IMR-90 (cell line): ENCODE results near the gene ITIH2. TPM values are rescaled to one million over a fixed set of nuclear protein-coding genes. Genes with fewer than 3 reads are reported as not detected.

Experiments
- ATAC-seq: fragments of 200-7000 bp; cut with Tn5 transposase; 2 replicates; pipeline ENCODE4 v1.9.1; 2020; ENCODE audit warnings: low read depth, mild to moderate bottlenecking, moderate library complexity
- BruUV-seq: library from RNA; stranded (reverse); fragments of 400-500 nt; replicated peaks from 2 replicates; lab custom pipeline; 2021; lab: Mats Ljungman, UMichigan
- CTCF ChIA-PET: fragments of 300-600 bp; formaldehyde crosslinking; extraction: SDS; loops from one replicate; lab custom pipeline; 2021; ENCODE audit warnings: antibody characterized with exemption; lab: Yijun Ruan, JAX
- POLR2A ChIA-PET: fragments of 300-600 bp; sonication (Branson Sonifier 250); formaldehyde crosslinking; loops from one replicate; lab custom pipeline; 2022; ENCODE audit warnings: antibody characterized with exemption; ENCODE audit not compliant: unreplicated experiment; lab: Charles Lee
- DNase-seq: peaks from one replicate; pipeline ENCODE4 v3.0.0; 2013
- H2AFZ ChIP-seq: replicated peaks from 2 replicates; pipeline ENCODE3; 2013; ENCODE audit warnings: low read length, mild to moderate bottlenecking; ENCODE audit not compliant: poor library complexity
- H2AK5ac ChIP-seq: 2 replicates; pipeline ENCODE4 v1.6.1; 2013; ENCODE audit warnings: low read depth, low read length, inconsistent platforms
- H2AK9ac ChIP-seq: replicated peaks from 2 replicates; pipeline ENCODE3; 2013; ENCODE audit warnings: mild to moderate bottlenecking, low read depth, low read length, moderate library complexity; ENCODE audit not compliant: poor library complexity
- H2BK120ac ChIP-seq: 2 replicates; pipeline ENCODE4 v1.6.1; 2013; ENCODE audit warnings: low read depth, low read length, inconsistent platforms
- H2BK15ac ChIP-seq: 3 replicates; pipeline ENCODE4 v1.6.1; 2013; ENCODE audit warnings: low read depth, low read length, inconsistent platforms
- H2BK20ac ChIP-seq: 2 replicates; pipeline ENCODE4 v1.6.1; 2013; ENCODE audit warnings: low read depth, mild to moderate bottlenecking, inconsistent platforms, low read length, moderate library complexity
- H2BK5ac ChIP-seq: 2 replicates; pipeline ENCODE4 v1.6.1; 2013; ENCODE audit warnings: mild to moderate bottlenecking, low read depth, low read length, inconsistent platforms; ENCODE audit not compliant: poor library complexity, severe bottlenecking
- H3K14ac ChIP-seq: replicated peaks from 2 replicates; pipeline ENCODE4 v1.6.1; 2013; ENCODE audit warnings: low read depth, low read length, inconsistent platforms
- H3K18ac ChIP-seq: 2 replicates; pipeline ENCODE4 v1.6.1; 2013; ENCODE audit warnings: low read depth, low read length, control low read depth
- H3K23ac ChIP-seq: 2 replicates; pipeline ENCODE4 v1.6.1; 2013; ENCODE audit warnings: low read depth, low read length, inconsistent platforms
- H3K27ac ChIP-seq: 2 replicates; pipeline ENCODE4 v1.5.1; 2013; ENCODE audit warnings: mild to moderate bottlenecking, control low read depth, low read length; ENCODE audit not compliant: insufficient read depth
- H3K27me3 ChIP-seq: 2 replicates; pipeline ENCODE4 v1.6.1; 2013; ENCODE audit warnings: low read length; ENCODE audit not compliant: control insufficient read depth, insufficient read depth
- H3K36me3 ChIP-seq: 2 replicates; pipeline ENCODE4 v1.6.1; 2013; ENCODE audit warnings: low read length, mixed read lengths; ENCODE audit not compliant: control insufficient read depth, insufficient read depth
- H3K4ac ChIP-seq: 2 replicates; pipeline ENCODE4 v1.6.1; 2013; ENCODE audit warnings: low read depth, low read length, inconsistent platforms
- H3K4me1 ChIP-seq: 2 replicates; pipeline ENCODE4 v1.6.1; 2013; ENCODE audit warnings: low read length, mixed read lengths; ENCODE audit not compliant: control insufficient read depth, insufficient read depth
- H3K4me2 ChIP-seq: 2 replicates; pipeline ENCODE4 v1.6.1; 2013; ENCODE audit warnings: low read depth, mild to moderate bottlenecking, control low read depth, low read length, moderate library complexity
- H3K4me3 ChIP-seq: 2 replicates; pipeline ENCODE4 v1.5.1; 2013; ENCODE audit warnings: low read depth, mild to moderate bottlenecking, control low read depth, low read length, moderate library complexity; ENCODE audit not compliant: insufficient read depth
- H3K56ac ChIP-seq: 2 replicates; pipeline ENCODE4 v1.6.1; 2013; ENCODE audit warnings: low read length, inconsistent platforms; ENCODE audit not compliant: insufficient read depth; ENCODE audit errors: extremely low read depth
- H3K79me1 ChIP-seq, 2 experiments: 2 replicates each; pipeline ENCODE4 v1.6.1; 2013; ENCODE audit warnings: low read length in 2 of 2, inconsistent platforms in 1 of 2, low read depth in 1 of 2
- H3K9ac ChIP-seq: 2 replicates; pipeline ENCODE4 v1.6.1; 2013; ENCODE audit warnings: low read depth, low read length, control low read depth
- H3K9me1 ChIP-seq: 2 replicates; pipeline ENCODE4 v1.6.1; 2013; ENCODE audit warnings: low read length, inconsistent platforms; ENCODE audit not compliant: insufficient read depth
- H3K9me3 ChIP-seq: 2 replicates; pipeline ENCODE4 v1.6.1; 2013; ENCODE audit warnings: low read length; ENCODE audit not compliant: control insufficient read depth, insufficient read depth
- H4K20me1 ChIP-seq: 2 replicates; pipeline ENCODE4 v1.6.1; 2013; ENCODE audit warnings: low read length, inconsistent platforms; ENCODE audit not compliant: insufficient read depth
- H4K5ac ChIP-seq: 2 replicates; pipeline ENCODE4 v1.6.1; 2013; ENCODE audit warnings: mild to moderate bottlenecking, low read depth, low read length, control low read depth
- H4K8ac ChIP-seq, 2 experiments: 2 replicates each; pipeline ENCODE4 v1.6.1; 2013; ENCODE audit warnings: low read depth in 2 of 2, low read length in 2 of 2, control low read depth in 1 of 2, inconsistent platforms in 1 of 2
- H4K91ac ChIP-seq: 2 replicates; pipeline ENCODE4 v1.6.1; 2013; ENCODE audit warnings: low read depth, low read length, inconsistent platforms; ENCODE audit not compliant: insufficient read depth
- BHLHE40 ChIP-seq: fragments of 150-350 bp; IDR thresholded peaks from 2 replicates; pipeline ENCODE4 v1.6.1; 2016; ENCODE audit warnings: mild to moderate bottlenecking, low read depth, low read length
- CEBPB ChIP-seq: IDR thresholded peaks from 2 replicates; pipeline ENCODE4 v1.6.1; 2012; ENCODE audit warnings: low read depth, low read length, improper control_type of control experiment
- CHD1 ChIP-seq: IDR thresholded peaks from 2 replicates; pipeline ENCODE4 v1.6.1; 2012; ENCODE audit warnings: low read depth, low read length, improper control_type of control experiment
- FOS ChIP-seq: fragments of 150-350 bp; IDR thresholded peaks from 2 replicates; pipeline ENCODE4 v1.6.1; 2016; ENCODE audit warnings: low read depth, low read length
- MAFK ChIP-seq: IDR thresholded peaks from 2 replicates; pipeline ENCODE4 v1.6.1; 2012; ENCODE audit warnings: low read depth, low read length, improper control_type of control experiment
- MAZ ChIP-seq: IDR thresholded peaks from 2 replicates; pipeline ENCODE4 v1.6.1; 2012; ENCODE audit warnings: low read depth, mild to moderate bottlenecking, low read length, improper control_type of control experiment, moderate library complexity, borderline replicate concordance
- MXI1 ChIP-seq: IDR thresholded peaks from 2 replicates; pipeline ENCODE4 v1.6.1; 2012; ENCODE audit warnings: low read depth, mild to moderate bottlenecking, low read length, moderate library complexity, borderline replicate concordance
- NFE2L2 ChIP-seq: fragments of 150-350 bp; IDR thresholded peaks from 2 replicates; pipeline ENCODE4 v1.6.1; 2016; ENCODE audit warnings: low read depth, mild to moderate bottlenecking, low read length
- POLR2A ChIP-seq: IDR thresholded peaks from 2 replicates; pipeline ENCODE4 v1.6.1; 2012; ENCODE audit warnings: mild to moderate bottlenecking, low read depth, low read length
- RAD21 ChIP-seq: IDR thresholded peaks from 2 replicates; pipeline ENCODE4 v1.6.1; 2012; ENCODE audit warnings: low read length, improper control_type of control experiment
- RCOR1 ChIP-seq: IDR thresholded peaks from 2 replicates; pipeline ENCODE4 v1.6.1; 2012; ENCODE audit warnings: mild to moderate bottlenecking, low read length, improper control_type of control experiment; ENCODE audit not compliant: insufficient replicate concordance
- RFX5 ChIP-seq: IDR thresholded peaks from 2 replicates; pipeline ENCODE4 v1.8.0; 2012; ENCODE audit warnings: low read depth, mild to moderate bottlenecking, low read length, moderate library complexity
- SMC3 ChIP-seq: fragments of 150-350 bp; IDR thresholded peaks from 2 replicates; pipeline ENCODE4 v1.6.1; 2016; ENCODE audit warnings: low read depth, mild to moderate bottlenecking, antibody characterized with exemption, low read length, moderate library complexity
- WGBS, 2 experiments: methylation state at CpG; one replicate each; pipeline versions ENCODE4 v1.1.5 to v1.1.7; 2013; ENCODE audit warnings: missing lambda C conversion rate in 2 of 2; ENCODE audit not compliant: insufficient read length in 1 of 2; ENCODE audit errors: extremely low coverage in 2 of 2; 5-methylcytosine and 5-hydroxymethylcytosine counted together
- dilution Hi-C: fragments of 300-500 bp; cut with HindIII; formaldehyde crosslinking; loops from one replicate; pipeline ENCODE4 v1.14.3; 2018; ENCODE audit warnings: low sequenced_read_pairs; ENCODE audit not compliant: unreplicated experiment
- in situ Hi-C: fragments of 300-500 bp; cut with MboI; formaldehyde crosslinking; loops from 3 replicates; pipeline ENCODE4 v1.14.3; 2019; ENCODE audit warnings: low sequenced_read_pairs, inconsistent platforms, mixed read lengths
- intact Hi-C: fragments of 100-400 bp; cut with micrococcal nuclease; formaldehyde crosslinking; loops from 2 replicates; pipeline ENCODE4 v1.10.0; 2022
- polyA plus RNA-seq, 3 experiments: library from polyadenylated mRNA; depleted of rRNA; stranded (reverse); fragments of >200 nt; gene quantifications; 2 replicates each; pipeline ENCODE4 v1.2.3, GENCODE V29; 2012; ENCODE audit warnings: low replicate concordance in 1 of 3
- total RNA-seq: library from RNA; depleted of rRNA; stranded (reverse); fragments of >200 nt; gene quantifications from 2 replicates; pipeline ENCODE4 v1.2.3, GENCODE V29; 2012
- TF ChIP-seq, protein P1 (sequence below): fragments of 150-350 bp; IDR thresholded peaks from 2 replicates; pipeline ENCODE4 v1.6.1; 2017; ENCODE audit warnings: mild to moderate bottlenecking, antibody characterized with exemption, low read length, low read depth
- TF ChIP-seq, protein P2 (sequence below): fragments of 150-350 bp; IDR thresholded peaks from 2 replicates; pipeline ENCODE4 v1.6.1; 2016; ENCODE audit warnings: low read depth, mild to moderate bottlenecking, low read length, moderate library complexity, borderline replicate concordance
- TF ChIP-seq, protein P3 (sequence below): conservative IDR thresholded peaks from 2 replicates; pipeline ENCODE4 v1.5.1; 2012; ENCODE audit warnings: mild to moderate bottlenecking, low read depth, low read length, improper control_type of control experiment

Gene ITIH2
- total and polyA plus RNA-seq, 2 of the 4 experiments (the other 2 are of a cell fraction): not detected

DNA sequence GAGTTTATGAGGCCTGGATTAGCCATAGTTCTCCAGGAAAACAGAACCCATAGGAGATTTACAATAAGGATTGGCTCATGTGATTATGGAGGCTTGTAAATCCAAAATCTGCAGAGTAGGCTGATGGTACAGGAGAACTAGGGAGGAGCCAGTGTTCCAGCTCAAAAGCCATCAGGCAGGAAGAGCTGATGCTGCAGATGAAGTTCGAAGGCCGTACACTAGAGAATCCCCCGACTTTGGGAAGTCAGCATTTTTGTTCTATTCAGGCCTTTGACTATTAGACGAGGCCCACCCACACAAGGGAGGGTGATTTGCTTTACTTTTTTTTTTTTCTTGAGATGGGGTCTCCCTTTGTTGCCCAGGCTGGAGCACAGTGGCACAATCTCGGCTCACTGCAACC lies 47.1 kb downstream of the ITIH2 start:
- Histone ChIP-seq H3K9ac (no peak overlapping the region), H2AK9ac (no peak overlapping the region), H2AFZ (no peak overlapping the region), H3K4me1 (no peaks in the 10 kb centered on the region), H3K18ac (no peak overlapping the region), H3K27me3 (no peaks in the 10 kb centered on the region), H3K4me3 (no peak overlapping the region), H4K20me1 (no peaks in the 10 kb centered on the region), H3K27ac (no peak overlapping the region), H2BK15ac (no peak overlapping the region), H3K9me3 (no peaks in the 10 kb centered on the region), H2BK120ac (no peak overlapping the region), H3K14ac (no peak overlapping the region), H3K23ac (no peak overlapping the region), H4K8ac (no peak overlapping the region), H3K9me1 (no peaks in the 10 kb centered on the region), H4K91ac (no peak overlapping the region), H3K79me1 (no peaks in the 10 kb centered on the region), H2BK20ac (no peak overlapping the region), H4K5ac (no peak overlapping the region), H3K4ac (no peak overlapping the region), H3K4me2 (no peak overlapping the region), H3K56ac (no peak overlapping the region), H3K36me3 (peaks cover 22% of the 10 kb centered on the region), H2AK5ac (no peak overlapping the region), H2BK5ac (no peak overlapping the region)
- intact Hi-C loops: loop anchor here (5.0 to 10.0 kb wide), 2 partner anchors 223 to 1555 kb away; no protein-coding TSS in a partner anchor
- DNase-seq (no peak), ATAC-seq (no peak)
- in situ Hi-C loops: no loop called here
- no TSS peak for BruUV-seq
- ChIA-PET POLR2A (no interaction called here), CTCF (no interaction called here)
- TF ChIP-seq NFE2L2 (no peak), CEBPB (no peak), CHD1 (no peak), RFX5 (no peak), BHLHE40 (no peak), MAFK (no peak), RAD21 (no peak), MXI1 (no peak), FOS (no peak), POLR2A (no peak), SMC3 (no peak), RCOR1 (no peak), MAZ (no peak)
- TF ChIP-seq, protein P1, sequence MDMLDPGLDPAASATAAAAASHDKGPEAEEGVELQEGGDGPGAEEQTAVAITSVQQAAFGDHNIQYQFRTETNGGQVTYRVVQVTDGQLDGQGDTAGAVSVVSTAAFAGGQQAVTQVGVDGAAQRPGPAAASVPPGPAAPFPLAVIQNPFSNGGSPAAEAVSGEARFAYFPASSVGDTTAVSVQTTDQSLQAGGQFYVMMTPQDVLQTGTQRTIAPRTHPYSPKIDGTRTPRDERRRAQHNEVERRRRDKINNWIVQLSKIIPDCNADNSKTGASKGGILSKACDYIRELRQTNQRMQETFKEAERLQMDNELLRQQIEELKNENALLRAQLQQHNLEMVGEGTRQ: no peak
- TF ChIP-seq, protein P2, sequence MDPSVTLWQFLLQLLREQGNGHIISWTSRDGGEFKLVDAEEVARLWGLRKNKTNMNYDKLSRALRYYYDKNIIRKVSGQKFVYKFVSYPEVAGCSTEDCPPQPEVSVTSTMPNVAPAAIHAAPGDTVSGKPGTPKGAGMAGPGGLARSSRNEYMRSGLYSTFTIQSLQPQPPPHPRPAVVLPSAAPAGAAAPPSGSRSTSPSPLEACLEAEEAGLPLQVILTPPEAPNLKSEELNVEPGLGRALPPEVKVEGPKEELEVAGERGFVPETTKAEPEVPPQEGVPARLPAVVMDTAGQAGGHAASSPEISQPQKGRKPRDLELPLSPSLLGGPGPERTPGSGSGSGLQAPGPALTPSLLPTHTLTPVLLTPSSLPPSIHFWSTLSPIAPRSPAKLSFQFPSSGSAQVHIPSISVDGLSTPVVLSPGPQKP: no peak
- TF ChIP-seq, protein P3, sequence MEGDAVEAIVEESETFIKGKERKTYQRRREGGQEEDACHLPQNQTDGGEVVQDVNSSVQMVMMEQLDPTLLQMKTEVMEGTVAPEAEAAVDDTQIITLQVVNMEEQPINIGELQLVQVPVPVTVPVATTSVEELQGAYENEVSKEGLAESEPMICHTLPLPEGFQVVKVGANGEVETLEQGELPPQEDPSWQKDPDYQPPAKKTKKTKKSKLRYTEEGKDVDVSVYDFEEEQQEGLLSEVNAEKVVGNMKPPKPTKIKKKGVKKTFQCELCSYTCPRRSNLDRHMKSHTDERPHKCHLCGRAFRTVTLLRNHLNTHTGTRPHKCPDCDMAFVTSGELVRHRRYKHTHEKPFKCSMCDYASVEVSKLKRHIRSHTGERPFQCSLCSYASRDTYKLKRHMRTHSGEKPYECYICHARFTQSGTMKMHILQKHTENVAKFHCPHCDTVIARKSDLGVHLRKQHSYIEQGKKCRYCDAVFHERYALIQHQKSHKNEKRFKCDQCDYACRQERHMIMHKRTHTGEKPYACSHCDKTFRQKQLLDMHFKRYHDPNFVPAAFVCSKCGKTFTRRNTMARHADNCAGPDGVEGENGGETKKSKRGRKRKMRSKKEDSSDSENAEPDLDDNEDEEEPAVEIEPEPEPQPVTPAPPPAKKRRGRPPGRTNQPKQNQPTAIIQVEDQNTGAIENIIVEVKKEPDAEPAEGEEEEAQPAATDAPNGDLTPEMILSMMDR: no peak
- dilution Hi-C loops: no loop called here
- WGBS, 2 experiments: no CpG with 5 or more reads among the region's 5 CpGs
